ENCODE data around the gene ZSCAN21. TPM values are rescaled to one million over a fixed set of nuclear protein-coding genes. Genes with fewer than 3 reads are reported as not detected.
A peak's percentile ranks its signal among the peaks of the same experiment; 100 is the strongest.

The ZSCAN21 gene
- total RNA-seq, 1 experiment from 2014 or later = 8.1 TPM

DNA sequence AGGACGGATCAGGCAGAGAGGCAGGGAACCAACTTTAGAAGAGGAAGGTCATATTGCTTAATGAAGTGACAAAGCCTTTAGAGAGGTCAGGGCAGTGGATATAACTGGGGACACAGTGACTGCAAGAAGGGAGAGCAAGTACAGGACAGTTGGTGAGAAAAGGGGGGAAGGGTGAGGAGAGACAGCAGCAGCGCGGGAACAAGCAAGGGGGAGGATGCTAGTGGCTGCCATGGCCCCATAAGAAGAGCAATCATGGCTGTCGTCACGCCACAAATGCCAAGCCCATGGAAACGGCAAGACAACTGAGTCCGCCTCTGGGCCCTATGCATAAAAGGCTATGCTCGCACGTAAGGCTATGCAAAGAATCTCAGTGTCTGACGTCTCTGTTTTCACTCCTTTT is 22.9 kb downstream of the ZSCAN21 start:
- no peak for DNase-seq (ENCODE audit: low read depth)

DNA sequence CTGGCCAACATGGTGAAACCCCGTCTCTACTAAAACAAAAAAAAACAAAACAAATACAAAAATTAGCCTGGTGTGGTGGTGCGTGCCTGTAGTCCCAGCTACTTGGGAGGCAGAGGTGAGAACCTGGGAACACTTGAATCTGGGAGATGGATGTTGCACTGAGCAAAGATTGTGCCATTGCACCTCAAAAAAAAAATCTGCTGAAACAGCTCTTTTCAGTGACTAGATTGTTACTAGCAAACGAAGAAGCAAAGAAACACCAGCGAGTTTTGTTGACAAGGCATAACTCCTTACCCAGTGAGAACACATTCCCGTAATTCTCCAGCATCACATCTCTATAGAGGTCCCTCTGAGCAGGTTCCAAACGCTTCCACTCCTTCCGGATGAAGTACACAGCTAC is 25.3 kb downstream of the ZSCAN21 start:
- no peak for DNase-seq (ENCODE audit: low read depth)

DNA sequence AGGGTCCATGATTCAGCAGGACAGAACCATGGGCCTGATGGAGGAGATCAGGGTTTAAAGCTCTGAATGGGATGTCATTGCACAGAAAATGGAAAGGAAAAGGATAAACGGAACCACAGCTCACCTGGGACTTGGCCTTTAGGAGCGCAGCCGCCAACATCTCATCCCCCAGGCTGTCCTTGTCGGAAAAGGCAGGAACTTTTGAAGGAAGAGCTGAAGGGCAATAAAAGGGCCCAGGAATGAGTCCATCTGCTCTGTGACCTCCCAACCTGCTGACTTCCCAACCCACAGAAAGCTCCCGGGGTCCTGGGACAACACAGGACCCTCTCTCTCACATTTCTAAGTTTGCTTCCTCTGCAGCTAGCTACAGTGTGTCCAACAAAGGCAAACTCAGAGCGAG is 25.8 kb downstream of the ZSCAN21 start:
- no peak for DNase-seq (ENCODE audit: low read depth)

DNA sequence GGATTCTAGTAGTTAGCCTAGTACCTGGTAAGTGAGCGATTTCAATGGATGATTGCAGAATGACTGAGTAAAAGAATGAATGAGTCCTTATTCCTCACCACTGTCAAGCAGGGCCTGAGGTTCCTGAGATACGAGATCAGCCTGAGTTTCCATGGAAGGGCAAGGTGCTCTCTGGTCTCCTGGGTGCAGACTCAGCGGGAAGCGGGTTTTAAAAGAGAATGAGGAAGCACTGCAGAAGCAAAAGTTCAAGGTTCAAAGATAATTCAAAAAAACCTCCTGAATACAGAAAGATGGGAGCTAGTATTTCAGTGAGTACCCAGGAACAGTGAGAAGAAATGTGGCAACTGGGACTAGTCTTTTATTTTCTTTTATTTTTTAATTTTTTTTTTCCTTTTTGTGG is 27.6 kb downstream of the ZSCAN21 start:
- no peak for DNase-seq (ENCODE audit: low read depth)

DNA sequence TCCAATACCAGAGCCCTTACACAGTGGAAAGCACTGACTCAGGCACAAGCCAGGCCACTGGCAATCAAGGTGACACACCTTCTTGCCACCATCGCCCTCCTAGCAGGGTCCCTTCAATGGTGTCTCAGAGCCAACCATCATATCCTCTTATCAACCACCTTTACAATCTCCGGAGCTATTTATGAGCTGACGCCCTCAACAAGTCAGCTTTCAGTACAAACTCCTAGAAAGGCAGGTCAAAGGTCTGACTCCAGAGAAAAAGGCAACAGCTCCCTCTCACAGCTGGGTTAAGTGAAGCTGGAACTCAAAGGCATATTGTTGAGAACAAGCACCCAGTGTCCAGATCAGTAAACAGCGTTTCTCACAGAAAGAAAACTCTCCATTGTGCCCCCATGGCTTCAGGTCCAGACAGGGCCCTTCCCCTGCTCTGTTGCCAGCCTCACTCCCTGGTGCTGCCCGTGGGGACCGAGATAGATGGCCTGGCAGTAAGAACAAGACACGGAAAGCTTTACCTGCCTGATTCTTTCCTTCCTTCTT is 29.5 kb downstream of the ZSCAN21 start:
- DNase-seq (ENCODE audit: low read depth) = no peak

DNA sequence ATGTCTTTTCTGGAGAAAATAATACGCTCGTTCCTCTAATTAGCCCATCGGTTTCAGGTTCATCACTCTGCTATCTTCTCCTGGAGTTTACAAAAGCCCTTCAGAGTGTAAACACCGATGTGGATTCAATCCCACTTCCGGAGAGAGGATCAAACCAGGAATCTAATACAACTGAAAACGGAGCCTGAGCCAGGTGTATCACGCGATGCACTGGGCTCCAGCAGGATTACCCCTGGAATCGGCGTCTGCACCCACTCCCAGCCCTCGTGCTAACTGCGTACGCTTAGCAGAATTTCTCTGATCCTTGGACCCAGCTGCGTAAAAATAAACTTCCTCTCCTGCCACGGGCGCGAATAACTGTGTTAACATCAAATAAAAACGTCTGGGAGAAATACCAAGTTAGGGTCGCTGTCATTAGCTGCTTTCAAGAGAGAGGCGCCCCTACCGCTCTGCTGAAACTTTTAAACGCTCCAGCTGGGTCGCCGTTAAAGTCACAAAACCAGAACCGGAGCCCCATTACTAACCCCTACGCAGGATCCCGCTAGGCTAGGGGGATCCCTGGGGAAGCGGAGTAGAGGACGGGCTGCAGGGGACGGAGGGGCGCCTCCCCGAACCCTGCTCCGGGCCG is 31.4 kb downstream of the ZSCAN21 start:
- no peak for DNase-seq (ENCODE audit: low read depth)

DNA sequence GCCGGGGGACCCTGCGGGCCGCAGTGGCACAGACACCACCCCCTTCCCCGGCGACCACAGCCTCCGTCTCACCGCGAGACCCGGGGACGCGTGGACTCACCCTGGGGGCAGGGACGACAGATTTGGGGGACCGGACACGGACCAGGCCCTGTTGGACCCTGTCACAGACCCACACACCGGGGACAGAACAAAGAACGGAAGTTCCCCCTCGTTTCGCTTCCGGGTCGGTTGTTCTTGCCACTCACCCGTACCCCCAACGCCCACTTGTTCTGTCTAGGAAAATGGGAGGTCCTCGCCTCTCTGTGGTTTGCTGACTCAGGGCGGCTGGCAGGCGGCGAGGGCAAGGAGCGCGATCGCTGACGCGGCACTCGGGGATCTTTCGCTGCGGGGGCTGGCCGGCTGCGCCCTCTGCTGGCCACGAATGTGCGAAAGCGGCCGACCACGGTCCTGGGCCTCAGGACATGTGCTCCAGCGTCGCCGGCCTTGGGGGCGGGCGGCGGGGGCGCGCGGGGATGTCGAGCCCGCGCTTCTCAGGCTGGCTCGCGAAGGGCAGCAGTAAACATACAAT is 32.0 kb downstream of the ZSCAN21 start, which contains the start of gene ZNF3:
TSS of gene ZNF3 (minus strand) at position 189 of the 568 bp plus-strand sequence. CDS start 4,366 bp downstream, outside the sequence.
- peak; percentile 99 for DNase-seq (ENCODE audit: low read depth)

DNA sequence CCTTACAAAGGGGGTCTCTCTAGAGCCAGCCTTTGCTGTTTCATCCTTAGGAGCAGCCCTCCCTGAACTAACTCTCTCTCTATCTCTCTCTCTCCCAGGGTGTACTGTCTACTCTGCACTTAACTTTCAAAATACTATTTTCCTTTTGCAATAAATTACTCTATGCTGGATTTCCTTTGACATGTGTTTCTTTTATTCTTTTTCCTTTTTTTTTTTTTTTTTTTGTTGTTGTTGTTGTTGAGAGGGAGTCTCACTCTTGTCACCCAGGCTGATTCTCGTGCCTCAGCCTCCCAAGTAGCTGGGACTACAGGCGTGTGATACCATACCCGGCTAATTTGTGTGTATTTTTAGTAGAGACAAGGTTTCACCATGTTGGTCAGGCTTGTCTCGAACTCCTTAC is 33.4 kb downstream of the ZSCAN21 start:
- DNase-seq (ENCODE audit: low read depth) = no peak

DNA sequence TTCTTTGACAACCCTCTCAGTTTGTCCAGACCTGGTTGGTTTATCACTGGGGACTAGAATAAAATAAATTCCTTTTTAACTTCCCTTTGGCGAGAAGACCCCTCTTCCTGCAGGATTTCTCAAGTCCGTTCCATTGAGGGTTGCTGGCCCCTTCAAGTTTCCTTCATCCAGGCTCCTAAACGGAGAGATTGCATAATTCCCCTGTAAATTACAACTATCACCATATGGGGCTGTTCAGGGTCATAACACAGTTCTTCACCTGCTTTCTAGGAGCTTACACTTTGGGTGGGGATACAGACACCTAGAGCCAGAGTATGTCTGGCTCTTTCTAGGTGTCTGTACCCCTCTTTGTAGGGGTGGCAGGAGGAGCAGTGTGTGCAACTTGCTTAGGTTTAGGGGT is 35.9 kb downstream of the ZSCAN21 start:
- DNase-seq (ENCODE audit: low read depth) = no peak

DNA sequence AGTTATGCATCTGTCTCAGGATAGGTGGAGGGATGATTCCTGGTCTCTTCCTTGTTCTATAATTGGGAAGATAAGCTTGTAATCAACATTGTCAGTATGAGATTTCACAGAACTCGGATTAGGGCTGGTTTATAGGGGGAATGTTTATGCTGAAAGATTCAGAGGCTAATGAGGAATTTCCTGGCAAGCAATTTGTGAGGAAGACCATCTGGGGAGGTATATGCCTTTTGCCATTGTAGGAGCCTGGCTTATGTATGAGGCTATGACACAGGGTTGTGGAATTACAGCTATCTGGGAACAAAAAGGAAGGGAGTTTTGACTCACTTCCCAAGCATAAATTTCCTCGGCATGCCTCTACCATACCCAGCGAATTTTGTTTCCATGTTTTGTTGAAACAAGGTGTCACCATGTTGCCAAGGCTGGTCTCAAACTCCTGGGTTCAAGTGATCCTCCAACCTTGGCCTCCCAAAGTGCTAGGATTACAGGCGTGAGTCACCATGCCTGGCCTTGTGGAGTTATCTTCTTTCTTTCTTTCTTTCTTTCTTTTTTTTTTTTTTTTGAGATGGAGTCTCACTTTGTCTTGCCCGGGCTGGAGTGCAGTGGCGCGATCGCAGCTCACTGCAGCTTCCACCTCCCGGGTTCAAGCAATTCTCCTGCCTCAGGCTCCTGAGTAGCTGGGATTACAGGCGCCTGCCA is 37.6 kb downstream of the ZSCAN21 start:
- DNase-seq (ENCODE audit: low read depth) = peak; percentile 97

DNA sequence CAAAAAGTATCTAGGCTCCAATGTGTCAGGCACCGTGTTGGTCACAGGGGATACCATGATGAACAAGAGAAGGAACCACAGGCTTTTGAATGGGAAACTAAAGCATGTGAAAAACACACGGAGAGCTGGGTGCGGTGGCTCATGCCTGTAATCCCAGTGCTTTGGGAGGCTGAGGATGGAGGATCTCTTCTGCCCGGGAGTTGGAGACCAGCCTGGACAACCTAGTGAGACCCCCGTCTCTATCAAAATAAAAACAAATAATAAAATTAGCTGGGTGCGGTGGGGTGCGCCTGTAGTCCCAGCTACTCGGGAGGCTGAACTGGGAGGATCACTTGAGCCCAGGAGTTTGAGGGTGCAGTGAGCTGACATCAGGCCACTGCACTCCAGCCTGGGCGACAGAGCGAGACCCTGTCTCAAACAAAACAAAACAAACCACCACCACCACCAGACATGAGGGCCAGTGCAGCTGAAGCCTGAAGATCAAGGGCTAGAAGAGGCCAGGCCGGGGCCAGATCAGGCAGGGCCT is 38.6 kb downstream of the ZSCAN21 start:
- no peak for DNase-seq (ENCODE audit: low read depth)

DNA sequence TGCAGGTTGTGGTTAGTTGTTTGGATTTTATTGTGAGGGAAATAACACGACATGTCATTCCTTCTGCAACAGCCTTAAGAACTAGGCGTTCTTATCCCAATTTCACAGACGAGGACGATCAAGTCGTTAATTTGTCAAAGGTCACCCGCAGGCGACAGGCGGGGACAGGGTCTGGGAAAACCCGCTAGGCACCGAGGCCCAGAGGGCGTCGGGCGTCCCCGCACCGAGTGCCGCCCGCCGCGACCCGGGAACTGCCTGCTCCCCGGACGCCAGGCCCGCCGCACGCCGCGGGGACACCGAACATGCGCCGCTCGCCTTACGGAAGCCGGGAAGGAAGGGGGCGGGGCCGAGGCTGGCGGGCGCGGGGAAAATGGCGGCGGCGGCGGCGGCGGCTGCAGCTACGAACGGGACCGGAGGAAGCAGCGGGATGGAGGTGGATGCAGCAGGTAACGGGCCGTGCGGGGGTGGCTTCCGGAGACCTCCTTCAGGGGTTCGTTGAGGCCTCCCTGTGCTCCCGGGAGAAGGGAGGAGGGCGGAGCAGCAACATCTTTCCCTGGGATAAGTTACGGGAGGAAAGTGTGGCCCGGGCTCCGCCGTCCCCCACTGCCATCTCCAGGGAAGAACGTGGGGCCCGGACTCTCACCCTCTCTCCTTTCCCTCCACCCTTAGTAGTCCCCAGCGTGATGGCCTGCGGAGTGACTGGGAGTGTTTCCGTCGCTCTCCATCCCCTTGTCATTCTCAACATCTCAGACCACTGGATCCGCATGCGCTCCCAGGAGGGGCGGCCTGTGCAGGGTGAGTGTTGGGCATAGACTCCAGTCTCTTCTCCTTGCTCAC is 39.3 kb downstream of the ZSCAN21 start, which contains the start of gene COPS6:
TSS of gene COPS6 (plus strand) at position 349 of the 837 bp plus-strand sequence. CDS start at position 371, 22 bp downstream.
- DNase-seq (ENCODE audit: low read depth) = peak; percentile 62

DNA sequence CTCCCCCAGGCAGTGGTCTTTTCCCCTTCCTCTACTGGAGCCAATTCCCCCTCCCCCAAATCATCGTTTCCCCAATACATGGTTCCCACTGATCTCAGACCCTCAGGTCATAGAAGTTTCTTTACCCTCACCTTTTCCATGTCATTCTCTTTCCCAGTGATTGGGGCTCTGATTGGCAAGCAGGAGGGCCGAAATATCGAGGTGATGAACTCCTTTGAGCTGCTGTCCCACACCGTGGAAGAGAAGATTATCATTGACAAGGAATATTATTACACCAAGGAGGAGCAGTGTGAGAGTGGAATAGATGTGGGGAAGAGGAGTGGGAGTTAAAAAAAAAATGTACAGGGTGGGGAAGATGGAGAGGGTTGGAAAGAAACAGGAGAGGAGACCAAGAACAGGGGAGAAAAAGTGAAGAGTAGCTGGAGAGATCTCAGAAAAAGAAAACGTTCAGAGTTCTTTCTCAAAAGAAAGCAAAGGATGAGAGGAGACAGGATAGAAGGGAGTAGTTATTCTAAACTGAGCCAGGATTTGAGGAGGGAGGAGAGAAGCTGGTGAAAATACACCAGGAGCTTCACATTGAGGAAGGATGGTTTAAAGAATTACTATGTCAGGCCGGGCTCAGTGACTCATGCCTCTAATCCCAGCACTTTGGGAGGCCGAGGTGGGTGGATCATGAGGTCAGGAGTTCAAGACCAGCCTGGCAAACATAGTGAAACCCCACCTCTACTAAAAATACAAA is 40.1 kb downstream of the ZSCAN21 start:
- peak; percentile 46 for DNase-seq (ENCODE audit: low read depth)

DNA sequence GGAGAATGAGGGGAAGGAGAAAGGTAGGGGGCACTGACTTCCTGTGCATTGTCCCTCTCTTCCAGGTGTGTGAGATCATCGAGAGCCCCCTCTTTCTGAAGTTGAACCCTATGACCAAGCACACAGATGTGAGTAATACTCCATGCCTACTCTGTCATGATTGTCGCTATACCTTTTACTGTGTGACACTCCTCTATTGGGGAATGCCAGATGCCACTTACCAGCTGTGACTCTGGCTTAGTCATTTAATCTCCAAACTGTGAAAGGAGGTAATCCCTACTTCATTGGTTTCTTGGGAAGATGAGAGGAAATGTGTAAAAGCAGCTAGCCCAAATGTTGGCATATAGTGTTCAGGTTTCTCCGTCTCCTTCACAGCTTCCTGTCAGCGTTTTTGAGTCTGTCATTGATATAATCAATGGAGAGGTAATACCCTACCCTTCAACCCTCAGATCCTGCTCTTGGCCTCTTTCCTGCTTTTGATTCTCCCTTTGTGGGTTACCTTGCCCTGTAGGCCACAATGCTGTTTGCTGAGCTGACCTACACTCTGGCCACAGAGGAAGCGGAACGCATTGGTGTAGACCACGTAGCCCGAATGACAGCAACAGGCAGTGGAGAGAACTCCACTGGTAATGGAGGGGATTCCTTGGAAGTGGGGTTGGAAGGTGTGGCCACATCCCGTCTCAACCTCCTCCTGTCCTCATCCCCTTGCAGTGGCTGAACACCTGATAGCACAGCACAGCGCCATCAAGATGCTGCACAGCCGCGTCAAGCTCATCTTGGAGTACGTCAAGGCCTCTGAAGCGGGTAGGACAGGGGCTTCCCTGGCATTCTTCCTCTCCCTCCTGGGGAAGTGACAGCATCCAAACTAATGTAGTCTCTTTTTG is 41.2 kb downstream of the ZSCAN21 start:
- DNase-seq (ENCODE audit: low read depth) = no peak

DNA sequence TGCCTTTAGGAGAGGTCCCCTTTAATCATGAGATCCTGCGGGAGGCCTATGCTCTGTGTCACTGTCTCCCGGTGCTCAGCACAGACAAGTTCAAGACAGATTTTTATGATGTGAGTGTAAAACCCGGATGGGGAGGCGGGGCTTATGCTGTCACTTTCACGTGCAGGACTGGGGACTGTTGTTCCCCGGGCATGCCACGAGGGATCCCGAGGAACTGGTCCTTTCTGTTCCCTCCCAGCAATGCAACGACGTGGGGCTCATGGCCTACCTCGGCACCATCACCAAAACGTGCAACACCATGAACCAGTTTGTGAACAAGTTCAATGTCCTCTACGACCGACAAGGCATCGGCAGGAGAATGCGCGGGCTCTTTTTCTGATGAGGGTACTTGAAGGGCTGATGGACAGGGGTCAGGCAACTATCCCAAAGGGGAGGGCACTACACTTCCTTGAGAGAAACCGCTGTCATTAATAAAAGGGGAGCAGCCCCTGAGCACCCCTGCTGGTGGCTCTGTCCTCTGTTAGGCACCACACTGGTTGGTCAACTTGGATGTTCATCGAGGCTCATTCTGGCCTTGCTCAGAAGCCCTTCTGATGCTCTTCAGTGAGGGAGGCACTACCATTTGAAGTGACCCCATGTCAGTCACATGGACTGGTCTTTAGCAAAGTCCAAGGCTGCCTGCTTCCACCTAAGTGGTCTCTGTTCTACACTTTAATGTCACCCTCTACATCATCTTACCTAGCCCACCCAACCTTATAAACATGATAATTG is 42.0 kb downstream of the ZSCAN21 start:
- DNase-seq (ENCODE audit: low read depth) = no peak

DNA sequence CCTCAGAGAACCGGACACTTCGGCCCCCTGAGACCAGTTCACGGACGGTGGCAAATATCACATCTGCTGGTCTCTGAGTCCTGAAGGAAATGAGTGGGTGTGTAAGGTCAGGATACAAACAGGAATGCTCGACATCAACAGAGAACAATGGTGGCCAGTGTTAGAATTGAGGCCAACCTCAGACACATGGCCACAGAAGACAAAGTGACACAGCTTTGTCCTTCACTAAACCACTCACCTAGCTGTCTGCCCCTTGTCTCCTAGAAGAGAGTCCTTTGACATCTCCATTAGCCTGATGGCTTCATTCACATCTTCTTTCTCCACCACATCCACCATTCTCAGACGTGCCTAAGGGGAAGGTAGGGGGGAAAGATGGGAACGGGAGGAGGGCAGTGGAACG is 43.5 kb downstream of the ZSCAN21 start:
- DNase-seq (ENCODE audit: low read depth) = no peak

DNA sequence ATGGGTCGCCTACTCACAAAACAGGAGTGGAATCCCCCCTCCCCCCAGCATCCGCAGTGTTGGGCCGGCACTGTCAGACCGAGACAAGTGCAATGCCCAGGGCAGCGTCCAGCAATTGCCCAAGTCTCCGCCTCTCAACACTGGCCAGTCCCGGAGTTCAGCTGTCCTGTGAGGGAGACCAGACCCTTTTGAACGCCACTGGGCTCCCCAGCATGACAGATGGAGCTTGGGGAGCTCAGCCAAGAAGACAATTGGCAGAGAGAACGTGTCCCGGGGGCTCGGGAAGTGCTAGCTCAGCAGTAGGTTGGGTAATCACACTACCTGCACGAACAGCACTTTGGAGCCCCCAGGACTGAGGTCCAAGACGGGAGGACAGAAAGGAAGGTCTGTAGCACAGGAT is 43.9 kb downstream of the ZSCAN21 start:
- no peak for DNase-seq (ENCODE audit: low read depth)

DNA sequence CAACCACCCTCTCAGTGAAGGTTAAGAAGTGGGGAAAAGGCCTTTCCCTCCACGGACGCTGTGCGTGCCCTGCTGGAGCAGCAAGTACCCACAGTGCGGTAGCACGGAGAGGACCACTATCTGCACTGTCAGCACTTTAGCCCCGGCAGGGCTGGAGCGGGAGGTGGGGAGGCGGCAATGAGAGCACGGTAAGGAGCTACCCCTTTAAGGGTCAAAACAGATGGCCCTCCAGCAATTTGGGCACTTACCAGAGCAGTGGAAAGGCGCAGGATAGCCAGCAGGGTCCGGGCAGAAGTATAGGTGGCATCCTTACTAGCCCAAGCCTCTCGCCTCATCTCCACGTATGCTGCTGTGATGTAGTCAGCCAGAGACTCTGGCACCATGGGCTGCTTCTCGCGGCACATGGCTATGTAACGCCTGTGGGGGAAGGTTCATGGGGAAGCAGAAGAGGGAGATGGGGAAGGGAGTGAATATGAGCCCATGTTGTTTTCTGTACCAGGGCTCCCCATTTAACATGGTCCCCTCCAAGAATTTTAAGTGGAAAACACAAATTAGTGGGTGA is 44.4 kb downstream of the ZSCAN21 start:
- no peak for DNase-seq (ENCODE audit: low read depth)
